OCI-LY1 (cell line): ENCODE data around the gene HIC2.
"Not testable (repeated sequence)": the region's sequence is repeated elsewhere in the genome, so short reads cannot be mapped to it uniquely, and the experiment has no call there.

Experiments used
- H2AFZ ChIP-seq: fragments of 200-600 bp; sonication (generic), shearing (Covaris generic); 2 replicates; pipeline ENCODE4 v1.6.0; 2014; ENCODE audit warnings: antibody characterized with exemption, mild to moderate bottlenecking, low read length
- H3F3A ChIP-seq: fragments of 200-600 bp; sonication (generic), shearing (Covaris generic); 2 replicates; pipeline ENCODE4 v1.6.0; 2014; ENCODE audit warnings: mild to moderate bottlenecking, antibody characterized with exemption, low read length, moderate library complexity; ENCODE audit not compliant: insufficient read depth
- H3K27ac ChIP-seq: fragments of 200-600 bp; sonication (generic); 2 replicates; pipeline ENCODE4 v1.5.1; 2014; ENCODE audit warnings: low read length, mixed run types, mild to moderate bottlenecking, low read depth; ENCODE audit not compliant: poor library complexity, severe bottlenecking
- H3K27me3 ChIP-seq: fragments of 200-600 bp; sonication (generic); 2 replicates; pipeline ENCODE4 v1.6.0; 2014; ENCODE audit warnings: antibody characterized with exemption, mild to moderate bottlenecking, low read length, moderate library complexity; ENCODE audit not compliant: insufficient read depth
- H3K36me3 ChIP-seq: fragments of 200-600 bp; sonication (generic); 2 replicates; pipeline ENCODE4 v1.6.1; 2014; ENCODE audit warnings: mild to moderate bottlenecking, antibody characterized with exemption, low read length, moderate library complexity, mixed read lengths; ENCODE audit not compliant: insufficient read depth
- H3K4me1 ChIP-seq: fragments of 200-600 bp; sonication (generic); 2 replicates; pipeline ENCODE4 v1.5.1; 2014; ENCODE audit warnings: mild to moderate bottlenecking, low read length, moderate library complexity; ENCODE audit not compliant: insufficient read depth, severe bottlenecking
- H3K4me2 ChIP-seq: fragments of 200-600 bp; sonication (generic), shearing (Covaris generic); 2 replicates; pipeline ENCODE4 v1.6.1; 2014; ENCODE audit warnings: low read length
- H3K4me3 ChIP-seq: fragments of 200-600 bp; sonication (generic); 2 replicates; pipeline ENCODE4 v1.5.1; 2014; ENCODE audit warnings: low read length, low read depth, mild to moderate bottlenecking, mixed read lengths; ENCODE audit not compliant: poor library complexity, severe bottlenecking
- H3K79me2 ChIP-seq: fragments of 200-600 bp; shearing (Covaris generic); 2 replicates; pipeline ENCODE4 v1.6.1; 2016; ENCODE audit warnings: mixed run types, low read length, mixed read lengths; ENCODE audit not compliant: insufficient read depth
- H3K9ac ChIP-seq: fragments of 200-600 bp; sonication (generic), shearing (Covaris generic); 2 replicates; pipeline ENCODE4 v1.6.1; 2014; ENCODE audit warnings: mild to moderate bottlenecking, low read length, mixed read lengths
- H3K9me2 ChIP-seq: fragments of 200-600 bp; sonication (generic), shearing (Covaris generic); 2 replicates; pipeline ENCODE4 v1.6.1; 2014; ENCODE audit warnings: low read depth, mild to moderate bottlenecking, low read length, mixed read lengths
- H3K9me3 ChIP-seq: fragments of 200-600 bp; shearing (Covaris generic); 2 replicates; pipeline ENCODE4 v1.6.1; 2014; ENCODE audit warnings: low read length, mixed read lengths
- H4K20me1 ChIP-seq: fragments of 200-600 bp; sonication (generic), shearing (Covaris generic); 2 replicates; pipeline ENCODE4 v1.6.0; 2016; ENCODE audit warnings: mild to moderate bottlenecking, low read length; ENCODE audit not compliant: insufficient read depth

HIC2 gene

GRCh38 chr22:21418974-21419638 lies 1.9 kb downstream of the HIC2 start:
- H3K9me3 ChIP-seq, H3K4me2 ChIP-seq, H4K20me1 ChIP-seq, H2AFZ ChIP-seq, H3K36me3 ChIP-seq, H3F3A ChIP-seq, H3K27ac ChIP-seq, H3K9ac ChIP-seq, H3K79me2 ChIP-seq, H3K27me3 ChIP-seq, H3K9me2 ChIP-seq, H3K4me3 ChIP-seq, H3K4me1 ChIP-seq: not testable (repeated sequence)

GRCh38 chr22:21420180-21420763 lies 3.1 kb downstream of the HIC2 start:
- not testable (repeated sequence) for H3K4me1 ChIP-seq, H3F3A ChIP-seq, H3K9me3 ChIP-seq, H3K36me3 ChIP-seq, H3K4me3 ChIP-seq, H3K9ac ChIP-seq, H3K27ac ChIP-seq, H2AFZ ChIP-seq, H3K27me3 ChIP-seq, H3K79me2 ChIP-seq, H4K20me1 ChIP-seq, H3K9me2 ChIP-seq
- 0 out of 2 replicates have a peak overlapping the region, but pooled peaks have one; percentile 47 for H3K4me2 ChIP-seq

- not testable (repeated sequence) for H2AFZ ChIP-seq, H3K36me3 ChIP-seq, H3K27ac ChIP-seq, H3K9me2 ChIP-seq, H3K4me2 ChIP-seq, H3K9me3 ChIP-seq, H4K20me1 ChIP-seq, H3K4me3 ChIP-seq, H3K79me2 ChIP-seq, H3K9ac ChIP-seq, H3F3A ChIP-seq, H3K4me1 ChIP-seq, H3K27me3 ChIP-seq
Observed at GRCh38 chr22:21424084-21424709, 7.0 kb downstream of the HIC2 start.

- H4K20me1 ChIP-seq, H2AFZ ChIP-seq, H3K36me3 ChIP-seq, H3K4me3 ChIP-seq, H3K4me2 ChIP-seq, H3F3A ChIP-seq, H3K4me1 ChIP-seq, H3K27me3 ChIP-seq, H3K79me2 ChIP-seq, H3K27ac ChIP-seq, H3K9me3 ChIP-seq, H3K9me2 ChIP-seq, H3K9ac ChIP-seq: not testable (repeated sequence)
Observed at GRCh38 chr22:21434378-21435233, 17.4 kb downstream of the HIC2 start.

GRCh38 chr22:21435998-21436810 lies 19.0 kb downstream of the HIC2 start:
- H3K4me3 ChIP-seq, H4K20me1 ChIP-seq, H3K4me2 ChIP-seq, H3K27me3 ChIP-seq, H3K4me1 ChIP-seq, H3K79me2 ChIP-seq, H3K27ac ChIP-seq, H3K36me3 ChIP-seq, H2AFZ ChIP-seq, H3F3A ChIP-seq, H3K9ac ChIP-seq, H3K9me3 ChIP-seq, H3K9me2 ChIP-seq: not testable (repeated sequence)

- H3K4me3 ChIP-seq, H3K79me2 ChIP-seq, H3K27me3 ChIP-seq, H3K36me3 ChIP-seq, H3K27ac ChIP-seq, H4K20me1 ChIP-seq, H2AFZ ChIP-seq, H3F3A ChIP-seq, H3K9ac ChIP-seq, H3K9me3 ChIP-seq, H3K4me2 ChIP-seq, H3K9me2 ChIP-seq, H3K4me1 ChIP-seq: not testable (repeated sequence)
Observed at GRCh38 chr22:21438013-21438412, 20.8 kb downstream of the HIC2 start.
